GM21526 (cell line): ENCODE results near the gene SMARCAL1.

Experiments
- ATAC-seq: cut with Tn5 transposase; IDR thresholded peaks from one replicate; pipeline ENCODE4 v1.9.1; 2021; ENCODE audit warnings: moderate library complexity; ENCODE audit not compliant: unreplicated experiment, low FRiP score

Gene SMARCAL1

GRCh38 chr2:216467845-216468244, 55.6 kb downstream of the SMARCAL1 start:
- ATAC-seq = no peak

DNA sequence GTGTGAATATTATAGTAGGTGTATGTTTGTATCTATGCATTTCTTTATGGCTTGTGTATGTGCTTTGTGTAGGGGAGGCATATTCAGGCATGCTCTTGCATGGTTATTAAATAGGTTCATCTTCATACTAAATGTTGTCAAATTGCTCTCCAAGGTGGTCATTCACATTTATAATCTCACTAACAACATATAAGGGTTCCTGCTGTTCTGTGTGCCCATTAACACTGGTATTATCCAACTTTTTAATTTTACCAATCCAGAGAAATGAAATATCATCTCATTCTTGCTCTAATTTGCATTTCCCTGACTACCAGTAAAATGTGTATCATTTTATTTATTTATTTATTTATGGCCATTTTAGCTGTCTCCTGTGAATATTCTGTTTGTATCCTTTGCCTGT, 57.4 kb downstream of the SMARCAL1 start:
- ATAC-seq = no peak

GRCh38 chr2:216473187-216473586, 60.9 kb downstream of the SMARCAL1 start:
- no peak for ATAC-seq

DNA sequence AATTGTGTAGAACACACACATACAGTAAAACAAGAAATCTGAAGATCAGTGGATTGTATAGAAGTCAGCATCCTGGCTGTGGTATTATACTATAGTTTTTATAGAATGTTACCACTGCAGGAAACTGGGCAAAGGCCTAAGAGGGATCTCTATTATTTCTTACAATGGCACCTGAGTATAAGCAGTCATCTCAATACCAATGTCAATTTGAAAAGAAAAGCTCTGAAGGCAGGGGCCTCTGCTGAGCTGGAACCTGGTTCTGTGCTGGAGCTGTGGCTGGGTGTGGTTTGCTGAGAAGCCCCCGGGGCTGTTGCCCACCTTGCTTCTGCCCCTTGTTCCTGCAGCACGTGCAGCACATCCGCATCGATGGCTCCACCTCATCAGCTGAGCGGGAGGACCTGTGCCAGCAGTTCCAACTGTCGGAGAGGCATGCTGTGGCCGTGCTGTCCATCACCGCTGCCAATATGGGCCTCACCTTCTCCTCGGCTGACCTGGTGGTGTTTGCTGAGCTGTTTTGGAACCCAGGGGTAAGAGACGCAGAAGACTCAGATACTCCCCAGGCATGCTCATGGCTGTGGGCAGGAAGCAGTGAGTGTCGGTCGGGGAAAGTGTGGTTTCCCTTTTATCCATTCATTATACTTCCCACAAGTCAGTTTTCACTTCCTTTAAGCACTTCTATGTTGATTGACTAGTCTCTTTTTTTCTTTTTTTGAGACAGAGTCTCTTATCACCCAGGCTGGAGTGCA, 62.8 kb downstream of the SMARCAL1 start:
- no peak for ATAC-seq

- no peak for ATAC-seq
Measured at GRCh38 chr2:216475767-216476166, 63.5 kb downstream of the SMARCAL1 start.

DNA sequence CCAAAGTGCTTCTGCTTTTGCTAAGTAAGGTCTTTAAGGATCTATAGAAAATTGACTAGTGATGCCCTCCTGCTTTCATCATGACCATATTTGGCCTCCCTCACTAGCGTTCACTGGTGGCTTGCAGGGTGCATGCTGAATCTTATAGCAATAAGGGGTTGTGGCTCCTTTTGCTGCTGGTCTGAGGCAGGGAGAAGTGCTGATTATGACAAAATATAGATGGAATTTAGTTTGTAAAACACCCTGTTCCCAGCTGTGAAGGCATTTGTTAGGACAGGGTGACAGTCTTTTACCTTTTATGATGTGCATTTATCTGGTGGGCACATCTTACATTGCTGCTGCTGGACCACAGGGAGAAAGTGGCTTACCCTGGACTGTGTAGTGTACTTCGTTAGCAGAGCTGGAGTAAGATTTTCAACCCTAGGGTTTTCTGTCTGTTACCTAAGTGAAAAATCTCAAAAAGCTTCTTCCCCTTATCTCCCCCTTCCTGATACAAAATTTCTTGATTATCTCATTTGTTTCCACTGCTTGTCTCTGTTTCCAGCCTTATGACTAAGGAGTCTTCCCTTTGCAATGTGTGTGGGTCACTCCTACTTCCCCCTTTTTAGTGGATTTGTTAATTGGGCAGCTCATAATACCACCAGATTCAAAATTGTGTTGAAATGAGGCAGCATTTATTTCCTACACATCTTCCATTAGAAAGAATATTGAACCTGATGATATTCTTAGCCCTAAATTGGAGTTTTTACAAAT, 65.2 kb downstream of the SMARCAL1 start:
- no peak for ATAC-seq

GRCh38 chr2:216478151-216478550, 65.9 kb downstream of the SMARCAL1 start:
- no peak for ATAC-seq

- ATAC-seq = no peak
Measured at GRCh38 chr2:216478791-216479190, 66.5 kb downstream of the SMARCAL1 start.

GRCh38 chr2:216480221-216480620, 67.9 kb downstream of the SMARCAL1 start:
- ATAC-seq = no peak

GRCh38 chr2:216482640-216483039, 70.4 kb downstream of the SMARCAL1 start:
- ATAC-seq = no peak

DNA sequence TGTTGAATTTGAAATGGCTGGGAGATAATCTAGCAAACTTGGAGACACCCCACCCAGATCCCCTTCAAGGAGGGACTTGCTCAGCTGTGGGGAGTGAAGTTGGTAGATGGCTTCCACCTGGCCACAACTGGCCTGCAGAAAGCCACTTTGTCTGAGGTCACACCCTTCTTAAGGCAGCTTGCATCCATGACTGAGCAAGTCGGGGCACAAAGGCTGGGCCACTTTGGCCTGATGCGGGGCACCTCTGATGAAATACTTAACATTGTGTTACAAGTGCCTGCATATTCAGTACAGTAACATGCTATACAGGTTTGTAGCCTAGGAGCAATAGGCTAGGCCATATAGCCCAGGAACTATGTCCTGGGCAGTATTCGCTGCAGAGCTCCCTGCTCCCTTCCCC, 73.0 kb downstream of the SMARCAL1 start:
- no peak for ATAC-seq

GRCh38 chr2:216485745-216486144, 73.5 kb downstream of the SMARCAL1 start:
- no peak for ATAC-seq

- no peak for ATAC-seq
Measured at GRCh38 chr2:216486271-216486670, 74.0 kb downstream of the SMARCAL1 start.

- ATAC-seq = no peak
Measured at GRCh38 chr2:216486708-216487107, 74.4 kb downstream of the SMARCAL1 start.

- no peak for ATAC-seq
Measured at GRCh38 chr2:216490061-216490460, 77.8 kb downstream of the SMARCAL1 start.

DNA sequence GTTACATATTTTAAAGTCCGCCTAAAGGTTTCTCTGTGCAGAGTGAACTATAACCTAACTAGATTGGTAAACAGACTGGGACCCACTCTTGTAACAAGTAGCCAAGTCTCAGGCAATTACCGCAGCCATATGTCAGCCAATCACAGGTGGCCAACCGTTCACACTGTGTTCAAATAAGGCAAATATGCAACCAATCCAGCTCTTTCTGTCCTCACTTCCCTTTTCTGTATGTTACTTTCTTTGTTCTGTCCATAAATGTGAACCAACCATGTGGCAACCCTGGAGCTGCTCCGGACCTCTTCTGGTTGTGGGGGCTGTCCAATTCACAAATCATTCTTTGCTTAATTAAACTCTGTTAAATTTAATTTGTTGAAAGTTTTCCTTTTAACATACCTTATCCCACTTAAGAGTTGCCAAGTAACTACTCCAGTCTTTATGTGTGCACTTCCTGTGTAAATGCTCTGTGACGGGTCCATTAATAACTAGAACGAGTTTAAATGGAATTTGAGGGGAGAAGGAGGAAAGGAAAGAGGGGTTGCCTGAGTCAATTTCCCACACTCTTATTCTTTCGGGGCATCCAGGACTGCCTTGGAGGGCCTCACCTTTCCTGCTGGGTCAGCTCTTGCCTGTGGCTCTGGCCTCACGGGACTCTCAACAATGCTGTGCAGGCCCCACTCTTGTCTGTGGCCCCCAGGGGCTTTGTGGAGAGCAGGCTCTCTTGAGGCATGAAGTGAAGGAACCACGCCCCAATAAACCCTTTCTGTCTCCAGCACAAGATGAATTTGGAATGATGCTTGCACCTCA, 79.7 kb downstream of the SMARCAL1 start:
- ATAC-seq = peak; percentile 92

DNA sequence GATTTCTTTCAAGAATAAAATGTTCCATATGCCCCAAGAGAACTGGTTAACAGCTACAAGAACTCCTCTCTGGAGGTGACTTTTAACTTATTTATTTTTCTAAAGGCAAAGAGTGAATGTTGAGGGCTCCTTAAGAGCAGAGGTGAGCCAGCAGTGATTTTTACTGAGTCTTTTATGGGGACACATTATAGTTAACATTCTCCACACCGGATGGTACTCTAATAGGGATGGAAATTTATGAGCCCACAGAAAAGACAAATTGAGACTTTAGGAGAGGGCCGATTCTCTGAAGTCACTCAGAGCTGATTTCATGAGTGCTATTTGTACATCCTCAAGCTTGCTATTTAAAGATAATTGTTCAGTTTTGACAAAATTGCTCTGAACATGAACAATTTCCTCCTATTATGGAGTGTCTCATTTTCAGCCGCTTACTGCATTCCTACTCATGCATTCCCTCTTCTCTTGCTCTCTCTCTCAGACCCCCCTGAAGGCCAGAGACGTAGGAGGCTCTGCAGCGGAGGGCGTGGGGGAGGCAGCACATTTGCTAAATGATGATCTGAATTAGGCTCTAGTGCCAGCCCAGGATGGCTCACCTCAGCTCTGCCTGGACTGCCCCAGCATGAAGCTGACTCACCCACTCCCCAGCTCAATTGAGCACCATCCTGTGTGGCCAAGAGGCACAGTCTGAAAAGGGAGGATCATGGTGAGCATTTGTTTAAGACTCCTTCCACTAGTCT, 80.5 kb downstream of the SMARCAL1 start:
- ATAC-seq = no peak

GRCh38 chr2:216493334-216493685, 81.0 kb downstream of the SMARCAL1 start:
- ATAC-seq = no peak

DNA sequence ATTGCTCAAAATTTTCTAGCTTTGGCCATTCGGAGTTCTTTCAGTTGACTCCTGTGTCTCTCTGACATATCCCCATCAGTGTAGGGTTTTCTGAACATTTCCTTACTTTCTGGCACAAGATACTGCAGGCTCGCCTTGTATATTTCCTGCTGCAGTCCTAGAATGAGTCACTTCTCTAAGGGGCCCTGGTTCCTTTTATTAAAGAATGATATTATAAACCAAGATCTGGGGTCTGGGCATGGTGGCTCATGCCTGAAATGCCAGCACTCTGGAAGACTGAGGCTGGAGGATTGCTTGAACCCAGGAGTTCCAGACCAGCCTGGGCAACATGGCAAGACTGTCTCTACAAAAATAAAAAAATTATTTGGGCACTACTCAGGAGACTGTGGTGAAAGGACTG, 83.4 kb downstream of the SMARCAL1 start:
- no peak for ATAC-seq

GRCh38 chr2:216497382-216498069, 85.2 kb downstream of the SMARCAL1 start:
- no peak for ATAC-seq
